K562 (cell line): ENCODE results near the gene MVP. TPM values are rescaled to one million over a fixed set of nuclear protein-coding genes. Genes with fewer than 3 reads are reported as not detected.

Source experiments
- ATAC-seq: fragments of 200-7000 bp; cut with Tn5 transposase; 3 replicates; pipeline ENCODE4 v1.9.1; 2020; ENCODE audit warnings: moderate library complexity
- BruUV-seq: library from RNA; stranded (reverse); fragments of 400-500 nt; replicated peaks from 2 replicates; lab custom pipeline; 2021; lab: Mats Ljungman, UMichigan
- CTCF ChIA-PET: fragments of 300-600 bp; formaldehyde crosslinking; extraction: SDS; loops from one replicate; lab custom pipeline; 2021; ENCODE audit warnings: low intra/inter-chr PET ratio; lab: Yijun Ruan, JAX
- POLR2A ChIA-PET: fragments of 300-600, 350-650 bp; sonication (Branson Sonifier 250); formaldehyde crosslinking; extraction: SDS; loops from one replicate; lab custom pipeline; 2021; ENCODE audit warnings: antibody characterized with exemption, inconsistent platforms; lab: Yijun Ruan, JAX
- DNase-seq, 4 experiments: peaks; one replicate each; pipeline versions ENCODE4 v3.0.0 to v3.0.0-alpha.2; 2011 to 2018; ENCODE audit warnings: low spot score in 3 of 4, mixed read lengths in 3 of 4; ENCODE audit errors: extremely low read depth in 1 of 4
- FAIRE-seq: peaks from 2 replicates; lab custom pipeline; 2011; peaks lifted over from hg19 to GRCh38; lab: Jason Lieb, UNC
- H2AFZ ChIP-seq: 2 replicates; pipeline ENCODE4 v1.6.0; 2011; ENCODE audit warnings: low read depth, low read length, control low read depth, inconsistent platforms
- H3K27ac ChIP-seq: fragments of 200-600 bp; 3 replicates; pipeline ENCODE4 v1.8.0; 2011; ENCODE audit warnings: low read depth, mild to moderate bottlenecking, control low read depth, inconsistent platforms, low read length, moderate library complexity, mixed read lengths; ENCODE audit errors: extremely low read depth
- H3K27me3 ChIP-seq, 2 experiments: fragments of 300-600 bp in 1 of 2; 2 replicates in 1 of 2; 3 replicates in 1 of 2; pipeline versions ENCODE4 v1.6.0 to v1.8.0; 2011; ENCODE audit warnings: inconsistent platforms in 2 of 2, low read length in 2 of 2, mild to moderate bottlenecking in 1 of 2, mixed read lengths in 1 of 2, moderate library complexity in 1 of 2; ENCODE audit not compliant: control insufficient read depth in 2 of 2, insufficient read depth in 2 of 2
- H3K36me3 ChIP-seq: fragments of 300-600 bp; 3 replicates; pipeline ENCODE4 v1.8.0; 2011; ENCODE audit warnings: mild to moderate bottlenecking, low read length, inconsistent platforms; ENCODE audit not compliant: control insufficient read depth, insufficient read depth
- H3K4me1 ChIP-seq, 2 experiments: fragments of 200-600 bp in 1 of 2; replicated peaks in 1 of 2; 2 replicates in 1 of 2; 3 replicates in 1 of 2; pipeline versions ENCODE4 v1.5.1 to v1.8.0; 2011; ENCODE audit warnings: inconsistent platforms in 2 of 2, low read length in 2 of 2, mild to moderate bottlenecking in 1 of 2, mixed read lengths in 1 of 2, moderate library complexity in 1 of 2; ENCODE audit not compliant: control insufficient read depth in 2 of 2, insufficient read depth in 2 of 2
- H3K4me2 ChIP-seq: 2 replicates; pipeline ENCODE4 v1.6.1; 2011; ENCODE audit warnings: low read length, control low read depth, inconsistent platforms, mixed read lengths; ENCODE audit not compliant: insufficient read depth
- H3K4me3 ChIP-seq: fragments of 200-600 bp; sonication (generic), shearing (Covaris generic); 2 replicates; pipeline ENCODE4 v1.5.1; 2016; ENCODE audit warnings: control low read depth, inconsistent platforms
- H3K79me2 ChIP-seq: fragments of 200-600 bp; 3 replicates; pipeline ENCODE4 v1.8.0; 2011; ENCODE audit warnings: low read length, inconsistent platforms; ENCODE audit not compliant: control insufficient read depth, insufficient read depth
- H3K9ac ChIP-seq, 2 experiments: 2 replicates each; pipeline versions ENCODE4 v1.6.0 to v1.6.1; 2011; ENCODE audit warnings: low read depth in 2 of 2, low read length in 2 of 2, control low read depth in 1 of 2, inconsistent platforms in 1 of 2, mild to moderate bottlenecking in 1 of 2, mixed read lengths in 1 of 2; ENCODE audit not compliant: insufficient read depth in 1 of 2
- H3K9me1 ChIP-seq: one replicate; pipeline ENCODE4 v1.6.0; 2011; ENCODE audit warnings: inconsistent platforms, mild to moderate bottlenecking, low read length, moderate library complexity; ENCODE audit not compliant: control insufficient read depth, insufficient read depth
- H3K9me3 ChIP-seq: replicated peaks from 2 replicates; pipeline ENCODE4 v1.5.1; 2011; ENCODE audit warnings: low read depth, low read length, inconsistent platforms; ENCODE audit not compliant: control insufficient read depth, insufficient read depth
- H4K20me1 ChIP-seq: replicated peaks from 2 replicates; pipeline ENCODE4 v1.6.1; 2011; ENCODE audit warnings: low read length, inconsistent platforms, mixed read lengths; ENCODE audit not compliant: control insufficient read depth, insufficient read depth
- ARID4B ChIP-seq: sonication (generic); formaldehyde crosslinking; IDR thresholded peaks from 2 replicates; pipeline ENCODE4 v1.8.0; 2022; ENCODE audit warnings: mild to moderate bottlenecking, missing genetic modification reagents
- BRCA1 ChIP-seq, 2 experiments: fragments of 450-650 bp in 1 of 2; sonication (generic) in 1 of 2; formaldehyde crosslinking in 1 of 2; IDR thresholded peaks; 2 replicates each; pipeline versions ENCODE4 v1.5.0 to v1.6.1; 2017 to 2020; ENCODE audit warnings: mild to moderate bottlenecking in 1 of 2, missing genetic modification reagents in 1 of 2
- FOS ChIP-seq: IDR thresholded peaks from 3 replicates; pipeline ENCODE4 v1.6.1; 2011; ENCODE audit not compliant: insufficient read length; ENCODE audit errors: extremely low read depth
- FOXM1 ChIP-seq, 2 experiments: fragments of 450-650 bp in 1 of 2; sonication (generic) in 1 of 2; formaldehyde crosslinking in 1 of 2; IDR thresholded peaks; 2 replicates each; pipeline versions ENCODE4 v1.6.1 to v1.9.0; 2017 to 2022; ENCODE audit warnings: low read depth in 2 of 2, mild to moderate bottlenecking in 2 of 2, missing genetic modification reagents in 1 of 2, moderate library complexity in 1 of 2
- MLLT1 ChIP-seq, 2 experiments: fragments of 450-650 bp; IDR thresholded peaks; 2 replicates each; pipeline ENCODE4 v1.6.1; 2016
- MXD1 ChIP-seq: fragments of 250-450 bp; sonication (Bioruptor Pico); IDR thresholded peaks from 2 replicates; pipeline ENCODE4 v1.8.0; 2021; ENCODE audit warnings: borderline replicate concordance, mild to moderate bottlenecking, moderate library complexity; ENCODE audit not compliant: poor library complexity, severe bottlenecking
- PRDM10 ChIP-seq: fragments of 450-650 bp; IDR thresholded peaks from 2 replicates; pipeline ENCODE4 v1.6.1; 2018; ENCODE audit not compliant: partially characterized antibody
- ZC3H4 ChIP-seq: sonication (generic); formaldehyde crosslinking; IDR thresholded peaks from 2 replicates; pipeline ENCODE4 v1.9.0; 2021; ENCODE audit warnings: missing genetic modification reagents, borderline replicate concordance
- ZNF76 ChIP-seq: fragments of 250-450 bp; sonication (Bioruptor Pico); IDR thresholded peaks from 2 replicates; pipeline ENCODE4 v1.4.0; 2020; ENCODE audit warnings: mild to moderate bottlenecking, moderate library complexity, borderline replicate concordance
- WGBS: fragments of 100-300 bp; shearing (Covaris generic); methylation state at CpG from one replicate; pipeline ENCODE4 v1.1.6; 2016; ENCODE audit warnings: low coverage, mixed read lengths; ENCODE audit not compliant: insufficient coverage; ENCODE audit errors: missing lambda C conversion rate; 5-methylcytosine and 5-hydroxymethylcytosine counted together
- in situ Hi-C: fragments of 300-500 bp; cut with MboI; formaldehyde crosslinking; loops from 4 replicates; pipeline ENCODE4 v1.15.0; 2018; ENCODE audit warnings: inconsistent platforms, mixed read lengths
- intact Hi-C: fragments of 100-400 bp; cut with micrococcal nuclease; formaldehyde crosslinking; loops from 2 replicates; pipeline ENCODE4 v1.14.2; 2022
- polyA plus RNA-seq, 8 experiments: library from polyadenylated mRNA; depleted of rRNA in 4 of 8; stranded (reverse) in 5 of 8; unstranded in 3 of 8; fragments of >200 nt; fragmentation: Nextera tagmentation in 2 of 8; fragmentation: Illumina TruSeq in 1 of 8; extraction: Ambion mirVana in 2 of 8; extraction: Trizol in 1 of 8; gene quantifications; 2 replicates each; pipeline versions ENCODE4 v1.2.1 to v1.2.3, GENCODE V29; 2011 to 2014; ENCODE audit warnings: inconsistent platforms in 1 of 8, missing spikeins in 1 of 8
- total RNA-seq, 7 experiments: library from RNA; depleted of rRNA in 6 of 7; stranded (reverse); fragments of >200 nt in 6 of 7; fragmentation: Illumina TruSeq in 2 of 7; extraction: Trizol in 2 of 7; gene quantifications; 2 replicates each; pipeline versions ENCODE4 v1.2.1 to v1.2.3, GENCODE V29; 2011 to 2021; ENCODE audit warnings: low replicate concordance in 1 of 7

Gene MVP
- total and polyA plus RNA-seq, 9 of the 15 experiments (the other 6 are each of a cell fraction or from before 2014, with no cell fraction given): 0.39 to 1.9 (median 0.76) TPM; not detected in 2

- TSS peak; percentile 99 for BruUV-seq
- no peak for FAIRE-seq
- peak overlapping the region; percentile 95 to 100 for H3K9ac ChIP-seq
- WGBS: 42% methylated on average over 20 of the region's 20 CpGs
- peaks cover 31% of the 10 kb centered on the region for H3K36me3 ChIP-seq
- ChIA-PET CTCF (interaction anchor here (1.2 kb wide), 1 partner anchor 60 kb away, joined by 3 read pairs; no protein-coding TSS in a partner anchor), POLR2A (interaction anchor here (0.5 to 7.1 kb wide), 19 partner anchors 9 to 1257 kb away, joined by 3 to 114 read pairs (median 3); partner anchors contain the start of genes TAOK2 and ZG16)
- H3K9me1 ChIP-seq: no peaks in the 10 kb centered on the region
- peak overlapping the region; percentile 89 for H3K4me3 ChIP-seq
- H3K4me1 ChIP-seq: peaks cover 16 to 23% of the 10 kb centered on the region in 2 experiments
- H3K79me2 ChIP-seq: peaks cover 51% of the 10 kb centered on the region
- H2AFZ ChIP-seq: peak overlapping the region; percentile 99
- H3K27me3 ChIP-seq: no peaks in the 10 kb centered on the region
- in situ Hi-C loops: no loop called here
- peak overlapping the region; percentile 97 for H3K27ac ChIP-seq
- DNase-seq: no peak
- no peaks in the 10 kb centered on the region for H3K9me3 ChIP-seq
- H3K4me2 ChIP-seq: peak overlapping the region; percentile 100
- ATAC-seq: peak; percentile 13
- intact Hi-C loops: loop anchor here (1.0 to 10.0 kb wide), 2 partner anchors 16 to 85 kb away; no protein-coding TSS in a partner anchor
- peaks cover 5% of the 10 kb centered on the region; the same call in 1 of the 2 replicates for H4K20me1 ChIP-seq
- TF ChIP-seq ZNF76 (CRISPR knock-in tag) (no peak), FOS (no peak), BRCA1 (IDR thresholded peaks at IDR 0.05) (no peak), BRCA1 (CRISPR knock-in tag; IDR thresholded peaks at IDR 0.05) (0 out of 2 replicates have a peak, but pooled peaks have one; percentile 72), ARID4B (CRISPR knock-in tag) (peak; percentile 6; the same call in 1 of the 2 replicates), MLLT1 (IDR thresholded peaks at IDR 0.05) (0 out of 4 replicates have a peak, but pooled peaks of 1 of the 2 experiments have one; percentile 46), FOXM1 (IDR thresholded peaks at IDR 0.05; ENCODE audit: low read depth) (no peak), FOXM1 (CRISPR knock-in tag; IDR thresholded peaks at IDR 0.05; ENCODE audit: low read depth) (no peak), ZC3H4 (0 out of 2 replicates have a peak, but pooled peaks have one; percentile 89), PRDM10 (peak; percentile 54), MXD1 (no peak)
Observed at GRCh38 chr16:29789775-29790182, 30.5 kb upstream of the MVP start.
